GM12892 (cell line): Measurements from ENCODE around the gene DONSON.

Source experiments
- POLR2A ChIP-seq: IDR thresholded peaks from 2 replicates; pipeline ENCODE4 v1.6.1; 2011; ENCODE audit warnings: low read depth, low read length, control low read depth
- POLR2AphosphoS5 ChIP-seq: IDR thresholded peaks from 2 replicates; pipeline ENCODE4 v1.6.1; 2011; ENCODE audit warnings: low read depth, low read length, control low read depth
- TAF1 ChIP-seq: IDR thresholded peaks from 2 replicates; pipeline ENCODE4 v1.6.1; 2011; ENCODE audit warnings: low read depth, mild to moderate bottlenecking, control low read depth, low read length, borderline replicate concordance

- TF ChIP-seq POLR2A (peak; percentile 86; the same call in 1 of the 2 replicates), TAF1 (peak; percentile 60), POLR2AphosphoS5 (no peak)
These were observed at the start of gene DONSON for GRCh38 chr21:33588485-33589335.
